Fibroblast of skin of abdomen (primary cell): ENCODE data around the gene ACOT7.

Experiments
- DNase-seq: peaks from one replicate; pipeline ENCODE4 v3.0.0-alpha.2; 2013

Gene ACOT7

GRCh38 chr1:6265151-6265550 is 128.4 kb downstream of the ACOT7 start:
- DNase-seq = no peak

GRCh38 chr1:6263716-6264115 is 129.9 kb downstream of the ACOT7 start:
- no peak for DNase-seq

GRCh38 chr1:6262555-6263420 is 130.8 kb downstream of the ACOT7 start:
- DNase-seq = peak; percentile 47

DNA sequence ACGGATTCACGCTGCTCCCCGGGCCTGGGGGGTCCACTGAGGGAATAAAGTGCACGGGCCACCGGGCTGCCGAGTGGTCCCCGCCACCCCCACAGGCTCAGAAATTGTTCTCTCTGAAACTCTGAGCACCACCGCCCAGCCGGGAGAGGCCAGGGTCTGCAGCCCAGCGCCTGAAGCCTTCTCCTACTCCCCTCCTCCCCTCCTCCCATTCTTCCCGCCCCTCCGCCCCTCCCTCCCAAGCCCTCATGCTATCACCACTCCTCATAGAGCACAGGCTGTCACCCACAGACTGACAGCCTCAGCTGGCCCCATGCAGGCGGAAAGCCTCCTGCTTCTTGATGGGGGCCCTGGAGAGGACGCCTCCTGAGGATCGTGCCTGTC is 132.0 kb downstream of the ACOT7 start:
- no peak for DNase-seq

GRCh38 chr1:6260961-6261614 is 132.5 kb downstream of the ACOT7 start, which contains the start of gene GPR153:
Gene GPR153 (minus strand): TSS chr1:6261098. CDS start chr1:6254905, 6,193 bp downstream.
- peak; percentile 39 for DNase-seq

GRCh38 chr1:6260433-6260934 is 133.1 kb downstream of the ACOT7 start:
- DNase-seq = peak; percentile 34

GRCh38 chr1:6259491-6260362 is 133.8 kb downstream of the ACOT7 start:
- peak; percentile 73 for DNase-seq

- no peak for DNase-seq
Measured at GRCh38 chr1:6258675-6259074, 134.9 kb downstream of the ACOT7 start.

DNA sequence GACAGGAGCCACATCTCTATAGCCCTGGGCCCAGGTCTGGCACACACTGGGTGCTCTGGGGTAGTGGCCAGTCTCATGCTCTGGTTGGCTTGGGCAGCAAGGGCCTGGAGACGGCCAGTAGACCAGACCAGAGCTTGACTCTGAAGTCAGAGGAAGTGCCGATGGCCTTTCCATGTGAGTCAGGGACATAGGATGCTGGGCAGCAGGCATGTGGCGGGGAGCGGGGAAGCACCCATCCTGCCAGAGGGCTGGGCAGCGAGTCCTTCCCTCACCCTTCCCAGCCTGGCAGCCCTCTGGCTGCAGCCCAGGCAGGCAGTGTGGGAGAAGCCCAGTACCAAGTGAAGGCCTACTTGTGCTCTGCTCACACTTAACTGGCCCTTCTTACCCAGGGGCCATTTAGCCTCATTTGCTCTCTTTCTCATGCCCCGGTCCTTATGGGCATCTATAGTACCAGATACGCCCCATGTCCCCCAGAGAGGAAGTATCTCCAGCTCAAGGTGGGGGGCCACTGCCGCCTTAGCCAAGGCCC is 136.0 kb downstream of the ACOT7 start:
- DNase-seq = no peak

- DNase-seq = no peak
Measured at GRCh38 chr1:6256645-6257044, 136.9 kb downstream of the ACOT7 start.

DNA sequence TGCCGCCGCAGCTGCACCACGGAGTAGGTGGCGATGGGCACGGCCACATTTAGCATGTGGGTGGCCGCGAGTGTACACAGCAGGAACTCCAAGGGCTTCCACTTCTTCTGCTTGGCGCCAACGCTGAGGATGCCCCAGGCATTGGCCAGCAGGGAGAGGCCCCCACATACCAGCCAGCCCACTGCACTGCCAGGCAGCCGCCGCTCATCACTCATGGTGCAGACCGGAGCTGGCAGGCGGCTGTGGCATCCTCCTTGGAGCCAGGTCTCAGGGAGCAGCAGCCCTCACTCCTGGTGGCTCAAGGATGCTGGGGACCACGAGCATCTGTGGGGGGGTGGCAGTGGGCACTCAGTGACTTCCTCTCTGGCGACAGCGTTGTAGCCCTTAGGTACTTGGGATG is 138.9 kb downstream of the ACOT7 start:
- no peak for DNase-seq

DNA sequence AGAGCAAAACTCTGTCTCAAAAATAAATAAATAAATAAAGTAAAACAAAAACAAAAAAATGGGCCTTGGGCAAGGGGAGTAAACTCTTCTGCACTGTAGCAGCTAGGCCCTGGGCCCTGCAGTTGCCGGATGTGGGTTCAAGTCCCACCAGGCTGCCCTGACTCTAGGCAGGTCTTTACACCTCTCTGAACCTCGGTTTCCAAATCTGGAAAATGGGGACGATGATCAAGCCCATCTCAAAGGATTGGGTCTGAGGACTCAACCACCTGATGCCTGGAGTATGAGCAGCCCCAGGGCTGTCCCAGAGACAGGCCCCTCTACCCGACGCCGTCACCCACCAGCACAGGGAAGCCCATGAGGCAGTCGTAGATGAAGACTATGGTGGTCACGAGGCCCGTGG is 140.2 kb downstream of the ACOT7 start:
- no peak for DNase-seq

DNA sequence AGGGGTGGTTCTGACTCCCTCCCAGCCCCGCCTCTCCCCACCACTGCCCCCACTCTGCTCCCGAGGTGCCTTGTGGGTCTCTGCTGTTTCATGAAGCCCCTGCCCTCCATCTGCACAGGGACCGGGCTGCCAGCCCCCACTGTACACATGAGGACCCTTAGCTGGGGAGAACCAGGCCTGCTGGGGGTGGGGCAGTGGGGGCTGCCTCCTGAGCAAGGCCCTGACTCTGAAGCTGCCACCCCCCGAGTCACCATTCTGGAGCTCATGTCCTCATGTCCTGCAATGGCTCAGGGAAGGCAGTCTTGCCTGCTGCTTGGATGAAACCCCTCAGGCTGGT is 141.2 kb downstream of the ACOT7 start:
- no peak for DNase-seq

GRCh38 chr1:6251681-6252373 is 141.7 kb downstream of the ACOT7 start:
- no peak for DNase-seq

- DNase-seq = no peak
Measured at GRCh38 chr1:6251233-6251632, 142.3 kb downstream of the ACOT7 start.

DNA sequence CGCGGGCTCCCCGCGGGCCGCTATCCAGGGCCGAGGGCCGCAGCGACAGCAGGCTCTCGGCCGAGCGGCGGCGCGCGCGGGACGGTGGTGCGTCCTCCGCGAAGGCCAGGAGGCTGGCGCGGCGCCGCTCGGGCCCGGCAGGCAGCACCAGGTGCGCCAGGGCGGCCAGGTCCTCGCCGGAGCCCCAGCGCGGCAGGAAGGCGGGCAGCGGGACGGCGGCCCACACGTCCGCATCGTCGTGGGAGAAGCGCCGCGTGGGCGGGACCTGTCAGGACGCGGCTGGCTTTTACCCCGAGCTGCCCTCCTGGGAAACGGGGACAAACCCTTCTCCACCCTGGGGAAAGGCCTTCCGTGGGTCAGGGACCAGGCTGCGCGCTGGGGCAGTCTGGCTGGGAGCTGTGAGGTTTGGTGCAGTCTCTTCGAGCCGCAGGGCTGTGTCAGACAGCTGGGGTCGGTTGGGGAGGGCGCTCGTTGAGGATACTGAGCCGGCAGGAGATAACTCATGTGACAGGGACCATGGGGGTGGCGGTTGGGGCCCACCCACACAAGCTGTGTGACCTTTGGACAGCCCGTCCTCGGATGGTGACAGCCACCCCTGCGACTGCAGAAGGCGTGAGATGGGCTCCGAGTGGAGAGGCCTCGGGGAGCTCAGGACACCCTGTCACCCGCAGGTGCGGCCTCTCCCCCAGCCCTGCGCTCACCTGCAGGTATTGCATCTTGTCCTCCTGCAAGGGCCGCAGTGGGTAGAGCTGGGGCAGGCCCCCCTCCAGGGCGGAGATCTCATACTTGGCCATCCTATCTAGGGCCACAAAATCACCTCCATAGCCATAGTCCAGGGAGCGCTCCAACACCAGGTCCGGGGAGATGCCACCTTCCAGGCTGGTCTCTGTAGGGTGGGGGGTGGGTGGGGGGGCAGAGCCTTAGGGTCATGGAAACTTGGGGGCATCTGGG is 143.6 kb downstream of the ACOT7 start:
- DNase-seq = no peak

GRCh38 chr1:6248932-6249738 is 144.4 kb downstream of the ACOT7 start:
- DNase-seq = no peak

- no peak for DNase-seq
Measured at GRCh38 chr1:6248161-6248776, 145.3 kb downstream of the ACOT7 start.

DNA sequence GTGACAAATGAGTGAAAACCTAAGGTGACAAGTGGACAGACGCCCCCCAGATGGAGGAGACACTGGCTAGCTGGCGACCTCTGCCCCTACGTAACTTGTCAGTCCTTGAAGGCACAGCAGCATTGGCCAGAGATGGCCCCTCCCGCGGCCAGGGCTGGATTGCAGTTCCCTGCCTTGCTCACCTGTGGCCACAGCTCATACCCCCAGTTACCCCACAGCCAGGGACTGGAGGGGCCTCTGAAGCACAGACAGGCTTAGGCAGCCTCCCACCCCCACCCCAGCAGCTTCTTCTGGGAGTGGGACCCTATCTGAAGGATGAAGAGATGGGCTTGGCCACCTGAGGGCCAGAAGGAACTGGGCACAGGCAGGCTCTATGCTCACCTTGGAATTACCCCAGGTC is 145.9 kb downstream of the ACOT7 start:
- no peak for DNase-seq
